PFSK-1 (cell line): ENCODE measurements around the gene EFHD2. TPM values are rescaled to one million over a fixed set of nuclear protein-coding genes. Genes with fewer than 3 reads are reported as not detected.

Source experiments
- FOXP2 ChIP-seq: optimal IDR thresholded peaks from 2 replicates; pipeline ENCODE3; 2011; ENCODE audit warnings: borderline replicate concordance, control low read depth, inconsistent platforms; ENCODE audit not compliant: insufficient read depth; ENCODE audit errors: extremely low read length, extremely low read depth
- POLR2AphosphoS5 ChIP-seq: IDR thresholded peaks from 2 replicates; pipeline ENCODE4 v1.6.1; 2012; ENCODE audit warnings: low read depth, mild to moderate bottlenecking, control low read depth, low read length, moderate library complexity
- REST ChIP-seq, 2 experiments: IDR thresholded peaks; 2 replicates each; pipeline versions ENCODE4 v1.6.1 to v1.8.0; 2011 to 2012; ENCODE audit warnings: low read depth in 2 of 2, low read length in 2 of 2, control low read depth in 1 of 2, inconsistent platforms in 1 of 2, mild to moderate bottlenecking in 1 of 2, moderate library complexity in 1 of 2; ENCODE audit not compliant: insufficient read depth in 1 of 2
- SIN3A ChIP-seq: IDR thresholded peaks from 2 replicates; pipeline ENCODE4 v1.6.1; 2012; ENCODE audit warnings: mild to moderate bottlenecking, low read length, moderate library complexity, borderline replicate concordance; ENCODE audit not compliant: insufficient read depth
- TAF1 ChIP-seq: IDR thresholded peaks from 2 replicates; pipeline ENCODE4 v1.6.1; 2012; ENCODE audit warnings: low read length, control low read depth, borderline replicate concordance; ENCODE audit not compliant: insufficient read depth
- polyA plus RNA-seq: library from polyadenylated mRNA; unstranded; fragments of >200 nt; gene quantifications from one replicate; pipeline ENCODE4 v1.2.1, GENCODE V29; 2012; ENCODE audit warnings: low read depth, missing spikeins; ENCODE audit not compliant: insufficient read length

The EFHD2 gene
- polyA plus RNA-seq, result 26.3 TPM

GRCh38 chr1:15409388-15410222, at the start of gene EFHD2:
Gene EFHD2 (plus strand): TSS chr1:15409888. CDS start chr1:15409972, 84 bp downstream.
- TF ChIP-seq SIN3A (no peak), TAF1 (0 out of 2 replicates have a peak, but pooled peaks have one; percentile 49), POLR2AphosphoS5 (peak; percentile 62; the same call in 1 of the 2 replicates), REST (IDR thresholded peaks at IDR 0.05; ENCODE audit: insufficient read depth in 1 of 2, low read depth in 2 of 2, low read length in 2 of 2) (no peak), FOXP2 (no peak)

GRCh38 chr1:15360700-15361099, 49.0 kb upstream of the EFHD2 start:
- TF ChIP-seq REST (IDR thresholded peaks at IDR 0.05; ENCODE audit: insufficient read depth in 1 of 2, low read depth in 2 of 2, low read length in 2 of 2), result no peak
- no peak for TF ChIP-seq TAF1
- no peak for TF ChIP-seq SIN3A
- no peak for TF ChIP-seq FOXP2
- TF ChIP-seq POLR2AphosphoS5, result no peak

GRCh38 chr1:15362096-15362736, 47.5 kb upstream of the EFHD2 start:
- TF ChIP-seq SIN3A (no peak), TAF1 (no peak), FOXP2 (no peak), POLR2AphosphoS5 (no peak), REST (IDR thresholded peaks at IDR 0.05; ENCODE audit: insufficient read depth in 1 of 2, low read depth in 2 of 2, low read length in 2 of 2) (no peak)

GRCh38 chr1:15362737-15363128, 47.0 kb upstream of the EFHD2 start:
- TF ChIP-seq FOXP2 (no peak), SIN3A (no peak), TAF1 (no peak), REST (IDR thresholded peaks at IDR 0.05; ENCODE audit: insufficient read depth in 1 of 2, low read depth in 2 of 2, low read length in 2 of 2) (no peak), POLR2AphosphoS5 (no peak)
